Fibroblast of lung (primary cell): ENCODE measurements around the gene IL2RG. TPM values are rescaled to one million over a fixed set of nuclear protein-coding genes. Genes with fewer than 3 reads are reported as not detected.

Source experiments
- DNase-seq, 2 donors: peaks; one replicate each; pipeline versions ENCODE4 v3.0.0 to v3.0.0-alpha.2; 2010; ENCODE audit warnings: low read depth in 2 of 2
- H2AFZ ChIP-seq: 2 replicates; pipeline ENCODE4 v1.5.1; 2012; ENCODE audit warnings: low read length, control low read depth, inconsistent platforms
- H3K27ac ChIP-seq: 2 replicates; pipeline ENCODE4 v1.5.1; 2011; ENCODE audit warnings: low read length, control low read depth; ENCODE audit not compliant: insufficient read depth
- H3K27me3 ChIP-seq: 2 replicates; pipeline ENCODE4 v1.5.1; 2011; ENCODE audit warnings: mild to moderate bottlenecking, low read length; ENCODE audit not compliant: control insufficient read depth, insufficient read depth
- H3K36me3 ChIP-seq: 2 replicates; pipeline ENCODE4 v1.5.1; 2011; ENCODE audit warnings: low read length; ENCODE audit not compliant: control insufficient read depth, insufficient read depth
- H3K4me1 ChIP-seq: 2 replicates; pipeline ENCODE4 v1.5.1; 2011; ENCODE audit warnings: low read length; ENCODE audit not compliant: control insufficient read depth, insufficient read depth; ENCODE audit errors: extremely low read depth
- H3K4me2 ChIP-seq: 2 replicates; pipeline ENCODE4 v1.5.1; 2011; ENCODE audit warnings: low read length, control low read depth; ENCODE audit not compliant: insufficient read depth; ENCODE audit errors: extremely low read depth
- H3K4me3 ChIP-seq, 4 experiments: fragments of 200-600 bp in 1 of 4; sonication (generic) in 1 of 4; replicated peaks in 1 of 4; 2 replicates each; pipeline ENCODE4 v1.5.1; 2011 to 2016; ENCODE audit warnings: low read length in 4 of 4, low read depth in 3 of 4, mild to moderate bottlenecking in 3 of 4, control low read depth in 2 of 4, inconsistent platforms in 1 of 4, mixed read lengths in 1 of 4; ENCODE audit not compliant: insufficient read depth in 1 of 4; ENCODE audit errors: control extremely low read depth in 1 of 4
- H3K79me2 ChIP-seq: 2 replicates; pipeline ENCODE4 v1.5.1; 2012; ENCODE audit warnings: mild to moderate bottlenecking, low read length, inconsistent platforms; ENCODE audit not compliant: control insufficient read depth, insufficient read depth
- H3K9ac ChIP-seq: 2 replicates; pipeline ENCODE4 v1.5.1; 2011; ENCODE audit warnings: mild to moderate bottlenecking, low read length, control low read depth; ENCODE audit not compliant: insufficient read depth
- H3K9me3 ChIP-seq: 2 replicates; pipeline ENCODE4 v1.5.1; 2012; ENCODE audit warnings: low read depth, low read length; ENCODE audit not compliant: control insufficient read depth, insufficient read depth
- H4K20me1 ChIP-seq: 2 replicates; pipeline ENCODE4 v1.5.1; 2011; ENCODE audit warnings: low read length; ENCODE audit not compliant: control insufficient read depth, insufficient read depth; ENCODE audit errors: extremely low read depth
- CTCF ChIP-seq, 2 donors: IDR thresholded peaks in 1 of 2; conservative IDR thresholded peaks in 1 of 2; 1 replicate in 1 of 2; 2 replicates in 1 of 2; pipeline ENCODE4 v1.5.1; 2011 to 2012; ENCODE audit warnings: low read length in 2 of 2, control low read depth in 1 of 2, inconsistent platforms in 1 of 2, low read depth in 1 of 2, mild to moderate bottlenecking in 1 of 2
- EZH2 ChIP-seq: IDR thresholded peaks from 2 replicates; pipeline ENCODE4 v1.5.1; 2012; ENCODE audit warnings: low read length, control low read depth, mild to moderate bottlenecking; ENCODE audit errors: missing control alignments
- polyA plus RNA-seq, 2 donors: library from polyadenylated mRNA; depleted of rRNA in 1 of 2; stranded (reverse) in 1 of 2; unstranded in 1 of 2; fragments of >200 nt; gene quantifications; 2 replicates each; pipeline ENCODE4 v1.2.1, GENCODE V29; 2011 to 2012; ENCODE audit warnings: missing spikeins in 1 of 2
- total RNA-seq: library from RNA; depleted of rRNA; stranded (reverse); fragments of >200 nt; gene quantifications from 2 replicates; pipeline ENCODE4 v1.2.1, GENCODE V29; 2014

IL2RG gene
- total and polyA plus RNA-seq, 2 donors (not counting 1 experiment from before 2014, with no cell fraction given) = not detected

- Histone ChIP-seq H3K4me3 (no peak overlapping the region), H3K36me3 (no peaks in the 10 kb centered on the region), H3K79me2 (no peaks in the 10 kb centered on the region), H3K27ac (no peak overlapping the region), H3K4me2 (no peak overlapping the region), H3K9ac (no peak overlapping the region), H3K9me3 (no peaks in the 10 kb centered on the region), H3K4me1 (no peaks in the 10 kb centered on the region), H2AFZ (no peak overlapping the region), H3K27me3 (no peaks in the 10 kb centered on the region), H4K20me1 (no peaks in the 10 kb centered on the region)
- TF ChIP-seq CTCF (conservative IDR thresholded peaks at IDR 0.05 in 1 of 2, IDR thresholded peaks at IDR 0.05 in 1 of 2; ENCODE audit: low read depth in 1 of 2, low read length in 2 of 2) = no peak
- peak; percentile 28 to 50 for DNase-seq
Observed at GRCh38 chrX:71081330-71082123, 29.9 kb downstream of the IL2RG start.

GRCh38 chrX:71070531-71070930 is 40.8 kb downstream of the IL2RG start:
- DNase-seq = no peak
- Histone ChIP-seq H3K9me3 (no peaks in the 10 kb centered on the region), H3K36me3 (no peaks in the 10 kb centered on the region), H3K79me2 (peaks cover 19% of the 10 kb centered on the region), H3K27me3 (no peaks in the 10 kb centered on the region), H2AFZ (no peak overlapping the region), H3K4me3 (no peak overlapping the region), H4K20me1 (no peaks in the 10 kb centered on the region), H3K4me2 (no peak overlapping the region), H3K27ac (no peak overlapping the region), H3K4me1 (no peaks in the 10 kb centered on the region), H3K9ac (no peak overlapping the region)
- TF ChIP-seq CTCF (conservative IDR thresholded peaks at IDR 0.05 in 1 of 2, IDR thresholded peaks at IDR 0.05 in 1 of 2; ENCODE audit: low read depth in 1 of 2, low read length in 2 of 2) (no peak), EZH2 (no peak)

- no peak for TF ChIP-seq EZH2
- no peak for TF ChIP-seq CTCF (conservative IDR thresholded peaks at IDR 0.05 in 1 of 2, IDR thresholded peaks at IDR 0.05 in 1 of 2; ENCODE audit: low read depth in 1 of 2, low read length in 2 of 2)
- Histone ChIP-seq H3K4me3 (peak within 1 kb of the TSS; percentile 63 to 86 (median 75)), H3K4me2 (peak within 1 kb of the TSS; percentile 62), H4K20me1 (no peaks in the 10 kb centered on the region), H3K9me3 (no peaks in the 10 kb centered on the region), H3K4me1 (no peaks in the 10 kb centered on the region), H3K27me3 (no peaks in the 10 kb centered on the region), H3K27ac (peak within 1 kb of the TSS; percentile 82), H3K9ac (peak within 1 kb of the TSS; percentile 67), H2AFZ (peak within 1 kb of the TSS; percentile 65), H3K36me3 (no peaks in the 10 kb centered on the region), H3K79me2 (peaks cover 26% of the 10 kb centered on the region)
- peak; percentile 95 to 96 for DNase-seq
Observed at GRCh38 chrX:71068044-71068918, 43.1 kb downstream of the IL2RG start, which contains the start of gene SNX12. TSS of gene SNX12 (minus strand) at chrX:71068334. CDS start at chrX:71068306, 28 bp downstream.
